K562 (cell line): ENCODE results near the gene ZNF750. TPM values are rescaled to one million over a fixed set of nuclear protein-coding genes. Genes with fewer than 3 reads are reported as not detected.
A peak's percentile ranks its signal among the peaks of the same experiment; 100 is the strongest.

Experiments used
- ATAC-seq: fragments of 200-7000 bp; cut with Tn5 transposase; 3 replicates; pipeline ENCODE4 v1.9.1; 2020; ENCODE audit warnings: moderate library complexity
- BruUV-seq: library from RNA; stranded (reverse); fragments of 400-500 nt; replicated peaks from 2 replicates; lab custom pipeline; 2021; lab: Mats Ljungman, UMichigan
- CTCF ChIA-PET: fragments of 300-600 bp; formaldehyde crosslinking; extraction: SDS; loops from one replicate; lab custom pipeline; 2021; ENCODE audit warnings: low intra/inter-chr PET ratio; lab: Yijun Ruan, JAX
- POLR2A ChIA-PET: fragments of 300-600, 350-650 bp; sonication (Branson Sonifier 250); formaldehyde crosslinking; extraction: SDS; loops from one replicate; lab custom pipeline; 2021; ENCODE audit warnings: antibody characterized with exemption, inconsistent platforms; lab: Yijun Ruan, JAX
- DNase-seq, 4 experiments: peaks; one replicate each; pipeline versions ENCODE4 v3.0.0 to v3.0.0-alpha.2; 2011 to 2018; ENCODE audit warnings: low spot score in 3 of 4, mixed read lengths in 3 of 4; ENCODE audit errors: extremely low read depth in 1 of 4
- FAIRE-seq: peaks from 2 replicates; lab custom pipeline; 2011; peaks lifted over from hg19 to GRCh38; lab: Jason Lieb, UNC
- H2AFZ ChIP-seq: 2 replicates; pipeline ENCODE4 v1.6.0; 2011; ENCODE audit warnings: low read depth, low read length, control low read depth, inconsistent platforms
- H3K27ac ChIP-seq: fragments of 200-600 bp; 3 replicates; pipeline ENCODE4 v1.8.0; 2011; ENCODE audit warnings: low read depth, mild to moderate bottlenecking, control low read depth, inconsistent platforms, low read length, moderate library complexity, mixed read lengths; ENCODE audit errors: extremely low read depth
- H3K27me3 ChIP-seq, 2 experiments: fragments of 300-600 bp in 1 of 2; 2 replicates in 1 of 2; 3 replicates in 1 of 2; pipeline versions ENCODE4 v1.6.0 to v1.8.0; 2011; ENCODE audit warnings: inconsistent platforms in 2 of 2, low read length in 2 of 2, mild to moderate bottlenecking in 1 of 2, mixed read lengths in 1 of 2, moderate library complexity in 1 of 2; ENCODE audit not compliant: control insufficient read depth in 2 of 2, insufficient read depth in 2 of 2
- H3K36me3 ChIP-seq: fragments of 300-600 bp; 3 replicates; pipeline ENCODE4 v1.8.0; 2011; ENCODE audit warnings: mild to moderate bottlenecking, low read length, inconsistent platforms; ENCODE audit not compliant: control insufficient read depth, insufficient read depth
- H3K4me1 ChIP-seq, 2 experiments: fragments of 200-600 bp in 1 of 2; replicated peaks in 1 of 2; 2 replicates in 1 of 2; 3 replicates in 1 of 2; pipeline versions ENCODE4 v1.5.1 to v1.8.0; 2011; ENCODE audit warnings: inconsistent platforms in 2 of 2, low read length in 2 of 2, mild to moderate bottlenecking in 1 of 2, mixed read lengths in 1 of 2, moderate library complexity in 1 of 2; ENCODE audit not compliant: control insufficient read depth in 2 of 2, insufficient read depth in 2 of 2
- H3K4me2 ChIP-seq: 2 replicates; pipeline ENCODE4 v1.6.1; 2011; ENCODE audit warnings: low read length, control low read depth, inconsistent platforms, mixed read lengths; ENCODE audit not compliant: insufficient read depth
- H3K4me3 ChIP-seq: fragments of 200-600 bp; sonication (generic), shearing (Covaris generic); 2 replicates; pipeline ENCODE4 v1.5.1; 2016; ENCODE audit warnings: control low read depth, inconsistent platforms
- H3K79me2 ChIP-seq: fragments of 200-600 bp; 3 replicates; pipeline ENCODE4 v1.8.0; 2011; ENCODE audit warnings: low read length, inconsistent platforms; ENCODE audit not compliant: control insufficient read depth, insufficient read depth
- H3K9ac ChIP-seq, 2 experiments: 2 replicates each; pipeline versions ENCODE4 v1.6.0 to v1.6.1; 2011; ENCODE audit warnings: low read depth in 2 of 2, low read length in 2 of 2, control low read depth in 1 of 2, inconsistent platforms in 1 of 2, mild to moderate bottlenecking in 1 of 2, mixed read lengths in 1 of 2; ENCODE audit not compliant: insufficient read depth in 1 of 2
- H3K9me1 ChIP-seq: one replicate; pipeline ENCODE4 v1.6.0; 2011; ENCODE audit warnings: inconsistent platforms, mild to moderate bottlenecking, low read length, moderate library complexity; ENCODE audit not compliant: control insufficient read depth, insufficient read depth
- H3K9me3 ChIP-seq: replicated peaks from 2 replicates; pipeline ENCODE4 v1.5.1; 2011; ENCODE audit warnings: low read depth, low read length, inconsistent platforms; ENCODE audit not compliant: control insufficient read depth, insufficient read depth
- H4K20me1 ChIP-seq: replicated peaks from 2 replicates; pipeline ENCODE4 v1.6.1; 2011; ENCODE audit warnings: low read length, inconsistent platforms, mixed read lengths; ENCODE audit not compliant: control insufficient read depth, insufficient read depth
- RAD21 ChIP-seq, 2 experiments: fragments of 250-450 bp in 1 of 2; fragments of 450-650 bp in 1 of 2; sonication (Bioruptor Pico) in 1 of 2; formaldehyde crosslinking in 1 of 2; IDR thresholded peaks in 1 of 2; conservative IDR thresholded peaks in 1 of 2; 2 replicates each; pipeline versions ENCODE4 v1.4.0 to v1.8.0; 2020 to 2022; ENCODE audit warnings: mild to moderate bottlenecking in 2 of 2, moderate library complexity in 1 of 2
- RBM14 ChIP-seq: fragments of 200-400 bp; formaldehyde crosslinking; IDR thresholded peaks from 2 replicates; pipeline ENCODE4 v1.6.1; 2018; ENCODE audit warnings: low read depth, mild to moderate bottlenecking, low read length, moderate library complexity, borderline replicate concordance; ENCODE audit not compliant: insufficient read depth
- SRF ChIP-seq, 2 experiments: fragments of 250-450, 450-650 bp in 1 of 2; sonication (Bioruptor Pico) in 1 of 2; sonication (generic) in 1 of 2; formaldehyde crosslinking; IDR thresholded peaks; 2 replicates each; pipeline versions ENCODE4 v1.5.0 to v1.5.1; 2020 to 2022; ENCODE audit warnings: mild to moderate bottlenecking in 1 of 2, missing genetic modification reagents in 1 of 2
- ZBTB7A ChIP-seq: IDR thresholded peaks from 2 replicates; pipeline ENCODE4 v1.6.1; 2011; ENCODE audit warnings: low read depth, mild to moderate bottlenecking, low read length, moderate library complexity, borderline replicate concordance; ENCODE audit not compliant: control insufficient read depth
- ZNF232 ChIP-seq: sonication (generic); formaldehyde crosslinking; IDR thresholded peaks from 2 replicates; pipeline ENCODE4 v1.8.0; 2022; ENCODE audit warnings: mild to moderate bottlenecking, missing genetic modification reagents
- WGBS: fragments of 100-300 bp; shearing (Covaris generic); methylation state at CpG from one replicate; pipeline ENCODE4 v1.1.6; 2016; ENCODE audit warnings: low coverage, mixed read lengths; ENCODE audit not compliant: insufficient coverage; ENCODE audit errors: missing lambda C conversion rate; 5-methylcytosine and 5-hydroxymethylcytosine counted together
- in situ Hi-C: fragments of 300-500 bp; cut with MboI; formaldehyde crosslinking; loops from 4 replicates; pipeline ENCODE4 v1.15.0; 2018; ENCODE audit warnings: inconsistent platforms, mixed read lengths
- intact Hi-C: fragments of 100-400 bp; cut with micrococcal nuclease; formaldehyde crosslinking; loops from 2 replicates; pipeline ENCODE4 v1.14.2; 2022
- polyA plus RNA-seq, 8 experiments: library from polyadenylated mRNA; depleted of rRNA in 4 of 8; stranded (reverse) in 5 of 8; unstranded in 3 of 8; fragments of >200 nt; fragmentation: Nextera tagmentation in 2 of 8; fragmentation: Illumina TruSeq in 1 of 8; extraction: Ambion mirVana in 2 of 8; extraction: Trizol in 1 of 8; gene quantifications; 2 replicates each; pipeline versions ENCODE4 v1.2.1 to v1.2.3, GENCODE V29; 2011 to 2014; ENCODE audit warnings: inconsistent platforms in 1 of 8, missing spikeins in 1 of 8
- total RNA-seq, 7 experiments: library from RNA; depleted of rRNA in 6 of 7; stranded (reverse); fragments of >200 nt in 6 of 7; fragmentation: Illumina TruSeq in 2 of 7; extraction: Trizol in 2 of 7; gene quantifications; 2 replicates each; pipeline versions ENCODE4 v1.2.1 to v1.2.3, GENCODE V29; 2011 to 2021; ENCODE audit warnings: low replicate concordance in 1 of 7

The ZNF750 gene
- total and polyA plus RNA-seq, 9 of the 15 experiments (the other 6 are each of a cell fraction or from before 2014, with no cell fraction given), result not detected

- Histone ChIP-seq H4K20me1 (no peaks in the 10 kb centered on the region), H3K9me3 (no peaks in the 10 kb centered on the region), H2AFZ (no peak overlapping the region), H3K4me3 (no peak overlapping the region), H3K4me1 (peaks cover 0 to 10% of the 10 kb centered on the region in 2 experiments; a peak in 2 of 5 replicates), H3K27me3 (no peaks in the 10 kb centered on the region), H3K9me1 (no peaks in the 10 kb centered on the region), H3K4me2 (no peak overlapping the region), H3K79me2 (peaks cover 5% of the 10 kb centered on the region; the same call in 2 of the 3 replicates), H3K36me3 (peaks cover 47% of the 10 kb centered on the region; the same call in 2 of the 3 replicates), H3K9ac (no peak overlapping the region), H3K27ac (no peak overlapping the region)
- DNase-seq, result no peak
- no peak for TF ChIP-seq SRF (CRISPR knock-in tag; IDR thresholded peaks at IDR 0.05)
- 0 out of 2 replicates have a peak, but pooled peaks have one; percentile 66 for TF ChIP-seq RBM14
- FAIRE-seq, result no peak
- POLR2A ChIA-PET, result no interaction called here
- 97% methylated on average over 35 of the region's 42 CpGs for WGBS
- in situ Hi-C loops, result loop anchor here (5.0 kb wide), 1 partner anchor 430 kb away; no protein-coding TSS in a partner anchor
- intact Hi-C loops, result loop anchor here (5.0 kb wide), 1 partner anchor 135 kb away; no protein-coding TSS in a partner anchor
- BruUV-seq, result no TSS peak
- CTCF ChIA-PET, result interaction anchor here (1.3 to 1.5 kb wide), 3 partner anchors 421 to 752 kb away, joined by 3 to 16 read pairs (median 6); no protein-coding TSS in a partner anchor
- no peak for ATAC-seq
Measured at GRCh38 chr17:82782657-82783207, 57.1 kb downstream of the ZNF750 start.

DNA sequence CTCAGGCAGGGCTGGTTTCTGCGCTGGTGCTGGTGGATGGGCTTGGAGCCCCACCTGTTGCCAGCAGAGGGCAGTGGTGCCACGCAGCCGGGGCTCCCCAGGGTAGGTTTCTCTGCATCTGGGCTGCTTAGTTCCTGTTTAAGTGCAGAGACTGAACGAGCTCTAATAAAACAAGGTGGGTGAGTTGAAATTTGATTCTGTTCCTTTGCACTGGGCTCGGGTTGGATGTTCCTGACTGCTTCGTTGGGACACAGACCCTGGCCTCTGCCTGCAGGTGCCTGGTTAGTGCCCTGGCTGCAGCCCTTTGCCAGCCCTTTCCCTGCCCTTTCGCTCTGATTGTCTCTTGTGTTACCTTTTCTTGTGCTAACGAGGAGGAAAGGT lies 57.9 kb downstream of the ZNF750 start:
- Histone ChIP-seq H4K20me1 (no peaks in the 10 kb centered on the region), H3K4me2 (no peak overlapping the region), H3K36me3 (peaks cover 50% of the 10 kb centered on the region; the same call in 2 of the 3 replicates), H3K9ac (no peak overlapping the region), H3K79me2 (peaks cover 2% of the 10 kb centered on the region; the same call in 1 of the 3 replicates), H3K9me1 (no peaks in the 10 kb centered on the region), H2AFZ (no peak overlapping the region), H3K27me3 (no peaks in the 10 kb centered on the region), H3K4me3 (no peak overlapping the region), H3K4me1 (peaks cover 0 to 10% of the 10 kb centered on the region in 2 experiments; a peak in 2 of 5 replicates), H3K9me3 (no peaks in the 10 kb centered on the region), H3K27ac (no peak overlapping the region)
- BruUV-seq, result no TSS peak
- ATAC-seq, result peak; percentile 97
- intact Hi-C loops (loop anchor here (5.0 kb wide), 1 partner anchor 135 kb away; no protein-coding TSS in a partner anchor), in situ Hi-C loops (loop anchor here (5.0 kb wide), 1 partner anchor 430 kb away; no protein-coding TSS in a partner anchor)
- WGBS, result 50% methylated on average over 7 of the region's 8 CpGs
- ChIA-PET CTCF (interaction anchor here (0.9 to 1.5 kb wide), 5 partner anchors 132 to 751 kb away, joined by 3 to 16 read pairs (median 3); no protein-coding TSS in a partner anchor), POLR2A (no interaction called here)
- DNase-seq, result peak; percentile 61 to 79 (median 74)
- FAIRE-seq, result peak; percentile 82
- TF ChIP-seq RAD21 (CRISPR knock-in tag; conservative IDR thresholded peaks at IDR 0.05 in 1 of 2, IDR thresholded peaks at IDR 0.05 in 1 of 2) (peak; percentile 87 to 90), ZBTB7A (no peak), ZNF232 (CRISPR knock-in tag) (no peak)
